ENCODE measurements around the gene RAB36. TPM values are rescaled to one million over a fixed set of nuclear protein-coding genes. Genes with fewer than 3 reads are reported as not detected.

The RAB36 gene
- total and polyA plus RNA-seq, 2 experiments from 2014 or later = 2.7 to 5.3 TPM

- no peaks in the 10 kb centered on the region for H4K20me1 ChIP-seq (ENCODE audit: insufficient read depth, poor library complexity, severe bottlenecking)
- H3K4me3 ChIP-seq = no peak overlapping the region
- H3K9me2 ChIP-seq (replicated peaks; ENCODE audit: insufficient read depth) = no peaks in the 10 kb centered on the region
- H3K9me3 ChIP-seq (ENCODE audit: low read depth) = no peaks in the 10 kb centered on the region
- H3K79me2 ChIP-seq = no peaks in the 10 kb centered on the region
- H2AFZ ChIP-seq = no peak overlapping the region
- DNase-seq (ENCODE audit: low spot score) = no peak
- no peak overlapping the region for H3K27ac ChIP-seq
- peak overlapping the region; percentile 80 for H3K4me2 ChIP-seq
- 82% methylated on average over 8 of the region's 8 CpGs for WGBS (ENCODE audit: low lambda C conversion rate, missing lambda C conversion rate)
- no peaks in the 10 kb centered on the region for H3K27me3 ChIP-seq
- H3K4me1 ChIP-seq (ENCODE audit: insufficient read depth) = peaks cover 21% of the 10 kb centered on the region
- TF ChIP-seq EZH2 (IDR thresholded peaks at IDR 0.05; ENCODE audit: borderline replicate concordance) = no peak
- TF ChIP-seq EZH2phosphoT487 (IDR thresholded peaks at IDR 0.05; ENCODE audit: low read depth, severe bottlenecking, unreplicated experiment) = no peak
- TF ChIP-seq CTCF (IDR thresholded peaks at IDR 0.05; ENCODE audit: poor library complexity) = no peak
- H3K36me3 ChIP-seq (replicated peaks; ENCODE audit: insufficient read depth, low read depth) = no peaks in the 10 kb centered on the region
Observed at GRCh38 chr22:23146478-23147205, 1.4 kb downstream of the RAB36 start.

DNA sequence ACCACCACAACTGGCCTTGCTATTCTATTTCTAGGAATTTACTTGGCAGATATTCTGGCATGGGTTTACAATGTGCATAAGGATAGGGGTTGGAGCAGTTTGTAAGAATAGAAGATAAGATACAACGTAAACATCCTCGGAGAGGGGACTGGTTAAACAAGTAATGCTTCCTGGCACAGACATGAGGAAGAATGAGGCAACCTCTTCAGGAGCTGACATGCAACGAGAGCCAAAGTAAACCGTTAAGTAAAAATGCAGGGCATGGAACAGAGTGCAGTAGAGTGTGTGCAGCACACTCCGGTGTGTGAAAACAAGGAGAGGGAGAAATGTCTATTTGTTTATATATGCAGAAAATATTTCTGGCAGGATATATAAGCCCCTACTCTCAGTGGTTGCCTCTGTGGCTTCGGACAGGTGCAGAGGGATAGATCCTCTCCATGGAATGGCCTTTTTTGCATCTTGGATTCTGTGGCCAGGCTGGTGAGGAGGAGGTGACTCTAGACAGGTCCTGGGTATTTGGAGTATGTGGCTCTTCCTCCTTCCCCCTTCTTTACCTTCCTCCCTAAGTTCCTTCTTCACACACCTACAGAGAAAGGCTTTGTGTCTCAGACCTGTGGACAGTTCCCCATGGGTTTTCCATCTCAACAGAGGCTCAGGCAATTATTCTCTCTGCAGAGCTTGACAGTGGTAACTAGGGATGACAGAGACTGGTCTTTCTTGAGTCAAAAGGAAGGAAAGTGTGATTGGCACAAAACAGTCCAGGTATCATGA is 2.5 kb downstream of the RAB36 start:
- 29% methylated on average over 6 of the region's 6 CpGs for WGBS (ENCODE audit: low lambda C conversion rate, missing lambda C conversion rate)
- H3K79me2 ChIP-seq = no peaks in the 10 kb centered on the region
- H3K4me1 ChIP-seq (ENCODE audit: insufficient read depth) = peaks cover 15% of the 10 kb centered on the region
- peak; percentile 61 for DNase-seq (ENCODE audit: low spot score)
- no peak overlapping the region for H2AFZ ChIP-seq
- H3K27ac ChIP-seq = no peak overlapping the region
- H3K9me3 ChIP-seq (ENCODE audit: low read depth) = no peaks in the 10 kb centered on the region
- H3K4me2 ChIP-seq = no peak overlapping the region
- no peaks in the 10 kb centered on the region for H3K36me3 ChIP-seq (replicated peaks; ENCODE audit: insufficient read depth, low read depth)
- H3K27me3 ChIP-seq = no peaks in the 10 kb centered on the region
- no peak overlapping the region for H3K4me3 ChIP-seq
- H4K20me1 ChIP-seq (ENCODE audit: insufficient read depth, poor library complexity, severe bottlenecking) = no peaks in the 10 kb centered on the region
- H3K9me2 ChIP-seq (replicated peaks; ENCODE audit: insufficient read depth) = no peaks in the 10 kb centered on the region
- TF ChIP-seq EZH2phosphoT487 (IDR thresholded peaks at IDR 0.05; ENCODE audit: low read depth, severe bottlenecking, unreplicated experiment) (no peak), EZH2 (IDR thresholded peaks at IDR 0.05; ENCODE audit: borderline replicate concordance) (no peak), CTCF (IDR thresholded peaks at IDR 0.05; ENCODE audit: poor library complexity) (no peak)

DNA sequence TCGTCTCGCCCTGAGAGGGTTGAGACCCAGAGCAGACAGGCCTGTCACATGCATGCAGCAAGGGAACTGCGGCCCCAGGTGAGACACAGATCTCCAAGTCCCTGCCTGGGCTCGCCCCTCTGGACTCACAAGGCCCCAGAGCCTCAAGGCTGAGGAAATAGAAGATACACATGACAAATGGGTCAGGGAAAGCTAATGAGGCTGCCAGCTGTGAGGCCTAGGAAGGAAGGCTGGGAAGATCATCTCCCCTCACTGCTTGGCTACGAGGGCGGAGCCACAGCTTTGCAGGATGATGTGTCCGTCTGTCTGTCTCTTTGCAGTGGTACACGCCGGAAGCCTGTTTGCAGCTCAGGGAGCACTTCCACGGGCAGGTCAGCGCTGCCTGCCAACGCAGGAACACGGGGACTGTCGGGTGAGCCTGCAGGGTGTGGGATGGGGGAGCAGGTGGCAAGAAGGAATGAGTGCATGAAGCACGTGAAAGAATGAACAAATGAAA is 4.5 kb downstream of the RAB36 start:
- no peak overlapping the region for H3K4me3 ChIP-seq
- no peak overlapping the region for H3K27ac ChIP-seq
- no peaks in the 10 kb centered on the region for H3K36me3 ChIP-seq (replicated peaks; ENCODE audit: insufficient read depth, low read depth)
- H3K27me3 ChIP-seq = no peaks in the 10 kb centered on the region
- no peaks in the 10 kb centered on the region for H3K79me2 ChIP-seq
- H2AFZ ChIP-seq = no peak overlapping the region
- H3K4me1 ChIP-seq (ENCODE audit: insufficient read depth) = peaks cover 14% of the 10 kb centered on the region
- WGBS (ENCODE audit: low lambda C conversion rate, missing lambda C conversion rate) = 92% methylated on average over 15 of the region's 15 CpGs
- no peaks in the 10 kb centered on the region for H4K20me1 ChIP-seq (ENCODE audit: insufficient read depth, poor library complexity, severe bottlenecking)
- H3K9me2 ChIP-seq (replicated peaks; ENCODE audit: insufficient read depth) = no peaks in the 10 kb centered on the region
- TF ChIP-seq EZH2phosphoT487 (IDR thresholded peaks at IDR 0.05; ENCODE audit: low read depth, severe bottlenecking, unreplicated experiment) (no peak), EZH2 (IDR thresholded peaks at IDR 0.05; ENCODE audit: borderline replicate concordance) (no peak), CTCF (IDR thresholded peaks at IDR 0.05; ENCODE audit: poor library complexity) (no peak)
- H3K9me3 ChIP-seq (ENCODE audit: low read depth) = no peaks in the 10 kb centered on the region
- H3K4me2 ChIP-seq = no peak overlapping the region
- no peak for DNase-seq (ENCODE audit: low spot score)
